ENCODE data around the gene ITGB7.

DNA sequence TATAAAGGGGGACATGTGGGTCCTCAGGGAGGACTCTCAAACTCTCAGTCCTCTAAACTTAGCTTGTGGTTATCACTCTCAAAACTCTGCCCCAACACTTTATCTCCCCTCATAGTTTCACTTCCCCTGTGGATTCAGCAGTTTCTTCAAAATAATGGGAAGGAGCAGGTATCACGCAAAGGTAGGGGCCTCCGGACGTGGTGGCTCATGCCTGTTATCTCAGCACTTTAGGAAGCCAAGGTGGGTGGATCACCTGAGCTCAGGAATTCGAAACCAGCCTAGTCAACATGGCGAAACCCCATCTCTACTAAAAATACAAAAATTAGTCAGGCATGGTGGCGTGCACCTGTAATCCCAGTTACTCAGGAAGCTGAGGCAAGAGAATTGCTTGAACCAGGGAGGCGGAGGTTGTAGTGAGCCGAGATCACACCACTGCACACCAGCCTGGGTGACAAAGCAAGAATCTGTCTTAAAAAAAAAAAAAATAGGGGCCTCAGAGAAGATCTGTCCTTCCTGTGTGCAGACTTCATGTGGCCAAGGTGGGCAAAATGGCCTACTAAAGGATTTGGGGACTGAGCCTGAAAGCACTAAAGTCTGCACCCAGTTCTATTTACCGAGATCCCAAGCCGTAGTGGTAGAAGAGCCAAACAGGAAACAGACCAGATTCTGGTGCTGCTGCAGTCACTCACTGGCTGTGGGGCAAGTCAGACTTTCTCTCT lies 6.4 kb downstream of the ITGB7 start:
- TF ChIP-seq, protein P1, sequence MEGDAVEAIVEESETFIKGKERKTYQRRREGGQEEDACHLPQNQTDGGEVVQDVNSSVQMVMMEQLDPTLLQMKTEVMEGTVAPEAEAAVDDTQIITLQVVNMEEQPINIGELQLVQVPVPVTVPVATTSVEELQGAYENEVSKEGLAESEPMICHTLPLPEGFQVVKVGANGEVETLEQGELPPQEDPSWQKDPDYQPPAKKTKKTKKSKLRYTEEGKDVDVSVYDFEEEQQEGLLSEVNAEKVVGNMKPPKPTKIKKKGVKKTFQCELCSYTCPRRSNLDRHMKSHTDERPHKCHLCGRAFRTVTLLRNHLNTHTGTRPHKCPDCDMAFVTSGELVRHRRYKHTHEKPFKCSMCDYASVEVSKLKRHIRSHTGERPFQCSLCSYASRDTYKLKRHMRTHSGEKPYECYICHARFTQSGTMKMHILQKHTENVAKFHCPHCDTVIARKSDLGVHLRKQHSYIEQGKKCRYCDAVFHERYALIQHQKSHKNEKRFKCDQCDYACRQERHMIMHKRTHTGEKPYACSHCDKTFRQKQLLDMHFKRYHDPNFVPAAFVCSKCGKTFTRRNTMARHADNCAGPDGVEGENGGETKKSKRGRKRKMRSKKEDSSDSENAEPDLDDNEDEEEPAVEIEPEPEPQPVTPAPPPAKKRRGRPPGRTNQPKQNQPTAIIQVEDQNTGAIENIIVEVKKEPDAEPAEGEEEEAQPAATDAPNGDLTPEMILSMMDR (IDR thresholded peaks at IDR 0.05): no peak
- TF ChIP-seq RAD21 (IDR thresholded peaks at IDR 0.05; ENCODE audit: low read length) (no peak), POLR2AphosphoS5 (IDR thresholded peaks at IDR 0.05; ENCODE audit: low read depth, low read length) (no peak)
- TF ChIP-seq, protein P2, sequence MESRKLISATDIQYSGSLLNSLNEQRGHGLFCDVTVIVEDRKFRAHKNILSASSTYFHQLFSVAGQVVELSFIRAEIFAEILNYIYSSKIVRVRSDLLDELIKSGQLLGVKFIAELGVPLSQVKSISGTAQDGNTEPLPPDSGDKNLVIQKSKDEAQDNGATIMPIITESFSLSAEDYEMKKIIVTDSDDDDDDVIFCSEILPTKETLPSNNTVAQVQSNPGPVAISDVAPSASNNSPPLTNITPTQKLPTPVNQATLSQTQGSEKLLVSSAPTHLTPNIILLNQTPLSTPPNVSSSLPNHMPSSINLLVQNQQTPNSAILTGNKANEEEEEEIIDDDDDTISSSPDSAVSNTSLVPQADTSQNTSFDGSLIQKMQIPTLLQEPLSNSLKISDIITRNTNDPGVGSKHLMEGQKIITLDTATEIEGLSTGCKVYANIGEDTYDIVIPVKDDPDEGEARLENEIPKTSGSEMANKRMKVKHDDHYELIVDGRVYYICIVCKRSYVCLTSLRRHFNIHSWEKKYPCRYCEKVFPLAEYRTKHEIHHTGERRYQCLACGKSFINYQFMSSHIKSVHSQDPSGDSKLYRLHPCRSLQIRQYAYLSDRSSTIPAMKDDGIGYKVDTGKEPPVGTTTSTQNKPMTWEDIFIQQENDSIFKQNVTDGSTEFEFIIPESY (IDR thresholded peaks at IDR 0.05; ENCODE audit: borderline replicate concordance, low read depth): no peak
- TF ChIP-seq, protein P3, sequence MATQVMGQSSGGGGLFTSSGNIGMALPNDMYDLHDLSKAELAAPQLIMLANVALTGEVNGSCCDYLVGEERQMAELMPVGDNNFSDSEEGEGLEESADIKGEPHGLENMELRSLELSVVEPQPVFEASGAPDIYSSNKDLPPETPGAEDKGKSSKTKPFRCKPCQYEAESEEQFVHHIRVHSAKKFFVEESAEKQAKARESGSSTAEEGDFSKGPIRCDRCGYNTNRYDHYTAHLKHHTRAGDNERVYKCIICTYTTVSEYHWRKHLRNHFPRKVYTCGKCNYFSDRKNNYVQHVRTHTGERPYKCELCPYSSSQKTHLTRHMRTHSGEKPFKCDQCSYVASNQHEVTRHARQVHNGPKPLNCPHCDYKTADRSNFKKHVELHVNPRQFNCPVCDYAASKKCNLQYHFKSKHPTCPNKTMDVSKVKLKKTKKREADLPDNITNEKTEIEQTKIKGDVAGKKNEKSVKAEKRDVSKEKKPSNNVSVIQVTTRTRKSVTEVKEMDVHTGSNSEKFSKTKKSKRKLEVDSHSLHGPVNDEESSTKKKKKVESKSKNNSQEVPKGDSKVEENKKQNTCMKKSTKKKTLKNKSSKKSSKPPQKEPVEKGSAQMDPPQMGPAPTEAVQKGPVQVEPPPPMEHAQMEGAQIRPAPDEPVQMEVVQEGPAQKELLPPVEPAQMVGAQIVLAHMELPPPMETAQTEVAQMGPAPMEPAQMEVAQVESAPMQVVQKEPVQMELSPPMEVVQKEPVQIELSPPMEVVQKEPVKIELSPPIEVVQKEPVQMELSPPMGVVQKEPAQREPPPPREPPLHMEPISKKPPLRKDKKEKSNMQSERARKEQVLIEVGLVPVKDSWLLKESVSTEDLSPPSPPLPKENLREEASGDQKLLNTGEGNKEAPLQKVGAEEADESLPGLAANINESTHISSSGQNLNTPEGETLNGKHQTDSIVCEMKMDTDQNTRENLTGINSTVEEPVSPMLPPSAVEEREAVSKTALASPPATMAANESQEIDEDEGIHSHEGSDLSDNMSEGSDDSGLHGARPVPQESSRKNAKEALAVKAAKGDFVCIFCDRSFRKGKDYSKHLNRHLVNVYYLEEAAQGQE (IDR thresholded peaks at IDR 0.05; ENCODE audit: low read depth, low read length): no peak
- TF ChIP-seq, protein P4, sequence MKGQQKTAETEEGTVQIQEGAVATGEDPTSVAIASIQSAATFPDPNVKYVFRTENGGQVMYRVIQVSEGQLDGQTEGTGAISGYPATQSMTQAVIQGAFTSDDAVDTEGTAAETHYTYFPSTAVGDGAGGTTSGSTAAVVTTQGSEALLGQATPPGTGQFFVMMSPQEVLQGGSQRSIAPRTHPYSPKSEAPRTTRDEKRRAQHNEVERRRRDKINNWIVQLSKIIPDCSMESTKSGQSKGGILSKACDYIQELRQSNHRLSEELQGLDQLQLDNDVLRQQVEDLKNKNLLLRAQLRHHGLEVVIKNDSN (IDR thresholded peaks at IDR 0.05; ENCODE audit: borderline replicate concordance, low read depth): no peak
- TF ChIP-seq, protein P5, sequence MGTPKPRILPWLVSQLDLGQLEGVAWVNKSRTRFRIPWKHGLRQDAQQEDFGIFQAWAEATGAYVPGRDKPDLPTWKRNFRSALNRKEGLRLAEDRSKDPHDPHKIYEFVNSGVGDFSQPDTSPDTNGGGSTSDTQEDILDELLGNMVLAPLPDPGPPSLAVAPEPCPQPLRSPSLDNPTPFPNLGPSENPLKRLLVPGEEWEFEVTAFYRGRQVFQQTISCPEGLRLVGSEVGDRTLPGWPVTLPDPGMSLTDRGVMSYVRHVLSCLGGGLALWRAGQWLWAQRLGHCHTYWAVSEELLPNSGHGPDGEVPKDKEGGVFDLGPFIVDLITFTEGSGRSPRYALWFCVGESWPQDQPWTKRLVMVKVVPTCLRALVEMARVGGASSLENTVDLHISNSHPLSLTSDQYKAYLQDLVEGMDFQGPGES (IDR thresholded peaks at IDR 0.05; ENCODE audit: low read depth, low read length): no peak
